ENCODE results near the gene ACIN1. TPM values are rescaled to one million over a fixed set of nuclear protein-coding genes. Genes with fewer than 3 reads are reported as not detected.

ACIN1 gene
- total RNA-seq, 6 experiments from 2014 or later = 128 to 150 (median 142) TPM

DNA sequence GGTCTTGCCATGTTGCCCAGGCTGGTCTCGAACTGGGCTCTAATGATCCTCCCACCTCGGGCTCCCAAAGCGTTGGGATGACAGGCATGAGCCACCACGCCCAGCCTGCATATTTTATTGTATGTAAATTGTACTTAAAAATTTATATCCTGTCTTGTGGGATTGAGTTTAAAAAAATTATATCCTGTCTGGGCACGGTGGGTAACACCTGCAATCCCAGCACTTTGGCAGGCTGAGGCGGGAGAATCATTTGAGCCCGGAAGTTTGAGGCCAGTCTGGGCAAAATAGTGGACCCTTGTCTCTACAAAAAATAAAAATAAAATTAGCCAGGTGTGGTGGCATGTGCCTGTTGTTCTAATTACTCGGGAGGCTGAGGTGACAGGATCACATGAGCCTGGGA, 38.0 kb upstream of the ACIN1 start:
- Mint-ChIP-seq H3K9me3 (no peaks in the 10 kb centered on the region), H3K36me3 (ENCODE audit: low read depth) (peaks cover 8% of the 10 kb centered on the region), H3K27ac (no peak overlapping the region), H3K4me3 (no peak overlapping the region), H3K4me1 (ENCODE audit: low read depth) (peaks cover 12% of the 10 kb centered on the region), H3K27me3 (ENCODE audit: insufficient read depth) (peaks cover 1% of the 10 kb centered on the region)
- TF ChIP-seq, protein P1, sequence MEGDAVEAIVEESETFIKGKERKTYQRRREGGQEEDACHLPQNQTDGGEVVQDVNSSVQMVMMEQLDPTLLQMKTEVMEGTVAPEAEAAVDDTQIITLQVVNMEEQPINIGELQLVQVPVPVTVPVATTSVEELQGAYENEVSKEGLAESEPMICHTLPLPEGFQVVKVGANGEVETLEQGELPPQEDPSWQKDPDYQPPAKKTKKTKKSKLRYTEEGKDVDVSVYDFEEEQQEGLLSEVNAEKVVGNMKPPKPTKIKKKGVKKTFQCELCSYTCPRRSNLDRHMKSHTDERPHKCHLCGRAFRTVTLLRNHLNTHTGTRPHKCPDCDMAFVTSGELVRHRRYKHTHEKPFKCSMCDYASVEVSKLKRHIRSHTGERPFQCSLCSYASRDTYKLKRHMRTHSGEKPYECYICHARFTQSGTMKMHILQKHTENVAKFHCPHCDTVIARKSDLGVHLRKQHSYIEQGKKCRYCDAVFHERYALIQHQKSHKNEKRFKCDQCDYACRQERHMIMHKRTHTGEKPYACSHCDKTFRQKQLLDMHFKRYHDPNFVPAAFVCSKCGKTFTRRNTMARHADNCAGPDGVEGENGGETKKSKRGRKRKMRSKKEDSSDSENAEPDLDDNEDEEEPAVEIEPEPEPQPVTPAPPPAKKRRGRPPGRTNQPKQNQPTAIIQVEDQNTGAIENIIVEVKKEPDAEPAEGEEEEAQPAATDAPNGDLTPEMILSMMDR (IDR thresholded peaks at IDR 0.05) = no peak
- DNase-seq = no peak

DNA sequence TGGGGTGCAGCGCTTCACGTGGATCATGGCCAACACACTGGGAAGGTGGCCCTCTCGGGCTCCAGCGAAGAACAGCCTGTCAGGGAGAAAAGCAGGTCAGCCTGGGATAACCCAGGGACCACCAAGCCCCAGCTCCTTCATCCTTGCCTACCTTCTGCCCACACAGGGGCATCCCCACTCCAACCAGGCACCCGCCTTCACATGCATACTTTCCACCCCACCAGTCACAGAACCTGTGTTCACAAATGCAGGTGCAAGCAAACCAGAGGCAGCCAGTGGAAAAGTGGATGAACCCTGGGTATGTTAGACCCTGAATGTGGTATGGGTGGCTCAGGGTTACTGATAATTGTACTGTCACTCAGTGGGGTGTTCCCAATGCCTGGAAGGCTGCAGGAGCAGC, 36.5 kb upstream of the ACIN1 start:
- peaks cover 6% of the 10 kb centered on the region for H3K4me1 Mint-ChIP-seq (ENCODE audit: low read depth)
- TF ChIP-seq, protein P1 (IDR thresholded peaks at IDR 0.05) = no peak
- peaks cover 11% of the 10 kb centered on the region for H3K36me3 Mint-ChIP-seq (ENCODE audit: low read depth)
- H3K9me3 Mint-ChIP-seq = no peaks in the 10 kb centered on the region
- DNase-seq = no peak
- H3K27ac Mint-ChIP-seq = no peak overlapping the region
- no peak overlapping the region for H3K4me3 Mint-ChIP-seq
- peaks cover 1% of the 10 kb centered on the region for H3K27me3 Mint-ChIP-seq (ENCODE audit: insufficient read depth)

DNA sequence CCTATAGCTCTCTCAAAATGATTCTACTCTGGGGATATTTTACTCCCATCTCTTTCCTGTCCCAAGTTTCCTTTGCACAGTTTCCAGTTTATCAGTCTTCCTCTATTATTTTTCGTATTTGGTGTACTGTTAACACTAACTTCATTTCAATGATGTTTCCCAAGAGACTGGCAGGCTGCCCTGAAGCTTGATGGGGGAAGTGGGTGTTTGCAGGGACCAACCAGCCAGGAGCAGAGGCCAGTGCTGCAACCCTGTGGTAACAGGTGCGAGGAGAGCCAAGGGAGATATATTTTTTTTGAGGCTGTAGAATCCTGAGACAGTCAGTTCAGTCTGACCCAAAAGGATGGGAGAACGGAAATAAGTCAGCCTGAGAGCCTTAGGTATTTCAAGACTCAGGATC, 35.9 kb upstream of the ACIN1 start:
- Mint-ChIP-seq H3K9me3 (no peaks in the 10 kb centered on the region), H3K27ac (no peak overlapping the region), H3K4me1 (ENCODE audit: low read depth) (peaks cover 6% of the 10 kb centered on the region), H3K4me3 (no peak overlapping the region), H3K27me3 (ENCODE audit: insufficient read depth) (no peaks in the 10 kb centered on the region; the same call in 1 of the 2 replicates), H3K36me3 (ENCODE audit: low read depth) (peaks cover 11% of the 10 kb centered on the region)
- TF ChIP-seq, protein P1 (IDR thresholded peaks at IDR 0.05) = no peak
- DNase-seq = no peak

DNA sequence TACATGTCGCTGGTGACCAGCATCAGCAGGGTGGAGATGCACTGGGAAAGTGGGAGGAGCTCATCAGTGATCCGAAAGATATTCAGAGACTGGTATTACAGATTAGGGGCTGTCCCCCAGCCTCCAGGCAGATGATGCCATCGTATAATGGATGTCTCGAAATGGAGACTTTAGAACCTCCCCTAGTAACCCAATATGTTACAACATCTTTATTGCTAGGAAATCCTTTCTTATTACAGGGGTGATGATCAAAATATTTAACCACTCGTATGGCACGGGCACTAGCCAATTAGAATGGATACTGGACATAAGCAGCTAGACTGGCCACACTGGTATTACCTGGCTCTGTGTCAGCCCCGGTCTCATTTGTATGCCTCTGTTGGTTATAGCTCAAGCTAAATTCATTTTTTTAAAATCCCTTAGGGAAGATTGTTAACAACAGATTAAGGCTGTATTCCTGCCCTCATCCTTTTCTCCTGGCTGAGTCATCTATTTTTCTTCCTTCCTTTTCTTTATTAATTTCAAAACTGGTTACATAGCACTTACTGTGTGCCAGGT, 34.9 kb upstream of the ACIN1 start:
- Mint-ChIP-seq H3K4me1 (ENCODE audit: low read depth) (peaks cover 13% of the 10 kb centered on the region), H3K27me3 (ENCODE audit: insufficient read depth) (no peaks in the 10 kb centered on the region; the same call in 1 of the 2 replicates), H3K9me3 (no peaks in the 10 kb centered on the region), H3K4me3 (no peak overlapping the region), H3K36me3 (ENCODE audit: low read depth) (peaks cover 11% of the 10 kb centered on the region), H3K27ac (no peak overlapping the region)
- TF ChIP-seq, protein P1 (IDR thresholded peaks at IDR 0.05) = no peak
- DNase-seq = no peak

DNA sequence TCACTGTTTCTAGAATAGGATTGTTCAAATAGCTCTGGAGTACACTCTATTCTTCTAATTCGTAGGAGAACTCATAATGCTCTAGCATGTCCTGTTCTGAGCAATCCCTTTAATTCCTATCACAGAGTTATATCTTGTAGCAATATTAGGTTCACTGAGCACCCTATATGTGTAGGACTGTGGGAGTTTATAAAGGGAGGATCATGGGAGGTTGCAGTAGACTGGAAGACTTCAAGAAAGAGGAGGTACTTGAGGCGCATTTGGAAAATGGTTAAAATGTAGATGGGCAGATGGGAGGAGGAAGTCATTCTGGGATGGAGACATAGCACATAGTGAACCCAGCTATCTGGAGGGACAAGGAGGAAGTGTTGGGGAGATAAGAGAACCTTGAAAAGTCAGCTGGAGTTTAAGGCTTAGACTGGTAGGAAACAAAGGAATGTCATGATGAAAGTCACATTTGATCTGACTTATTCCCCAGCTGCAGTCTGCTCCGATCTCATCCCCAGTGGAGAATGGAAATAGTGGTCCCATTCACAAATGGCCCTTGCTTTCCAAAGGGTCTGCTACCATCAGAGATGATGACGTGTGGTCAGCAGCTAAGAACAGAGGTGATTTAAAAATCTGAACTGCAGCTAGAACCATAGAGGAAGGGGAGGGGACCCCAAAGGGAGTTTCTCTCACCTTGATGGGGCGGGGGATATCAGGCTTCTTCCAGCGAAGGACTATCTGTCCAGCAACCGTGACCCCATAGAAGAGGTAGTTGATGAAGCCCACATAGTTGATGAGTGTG, 34.2 kb upstream of the ACIN1 start:
- H3K27ac Mint-ChIP-seq = no peak overlapping the region
- H3K4me1 Mint-ChIP-seq (ENCODE audit: low read depth) = peaks cover 20% of the 10 kb centered on the region
- H3K4me3 Mint-ChIP-seq = no peak overlapping the region
- TF ChIP-seq, protein P1 (IDR thresholded peaks at IDR 0.05) = no peak
- no peaks in the 10 kb centered on the region for H3K9me3 Mint-ChIP-seq
- DNase-seq = no peak
- no peaks in the 10 kb centered on the region; the same call in none of the 2 replicates for H3K27me3 Mint-ChIP-seq (ENCODE audit: insufficient read depth)
- peaks cover 11% of the 10 kb centered on the region for H3K36me3 Mint-ChIP-seq (ENCODE audit: low read depth)
